ENCODE data around the gene CELF5.
A peak's percentile ranks its signal among the peaks of the same experiment; 100 is the strongest.

The CELF5 gene

GRCh38 chr19:3179739-3180293 is 44.6 kb upstream of the CELF5 start:
- DNase-seq (ENCODE audit: low read depth) = peak; percentile 59
- TF ChIP-seq, protein P1, sequence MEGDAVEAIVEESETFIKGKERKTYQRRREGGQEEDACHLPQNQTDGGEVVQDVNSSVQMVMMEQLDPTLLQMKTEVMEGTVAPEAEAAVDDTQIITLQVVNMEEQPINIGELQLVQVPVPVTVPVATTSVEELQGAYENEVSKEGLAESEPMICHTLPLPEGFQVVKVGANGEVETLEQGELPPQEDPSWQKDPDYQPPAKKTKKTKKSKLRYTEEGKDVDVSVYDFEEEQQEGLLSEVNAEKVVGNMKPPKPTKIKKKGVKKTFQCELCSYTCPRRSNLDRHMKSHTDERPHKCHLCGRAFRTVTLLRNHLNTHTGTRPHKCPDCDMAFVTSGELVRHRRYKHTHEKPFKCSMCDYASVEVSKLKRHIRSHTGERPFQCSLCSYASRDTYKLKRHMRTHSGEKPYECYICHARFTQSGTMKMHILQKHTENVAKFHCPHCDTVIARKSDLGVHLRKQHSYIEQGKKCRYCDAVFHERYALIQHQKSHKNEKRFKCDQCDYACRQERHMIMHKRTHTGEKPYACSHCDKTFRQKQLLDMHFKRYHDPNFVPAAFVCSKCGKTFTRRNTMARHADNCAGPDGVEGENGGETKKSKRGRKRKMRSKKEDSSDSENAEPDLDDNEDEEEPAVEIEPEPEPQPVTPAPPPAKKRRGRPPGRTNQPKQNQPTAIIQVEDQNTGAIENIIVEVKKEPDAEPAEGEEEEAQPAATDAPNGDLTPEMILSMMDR (IDR thresholded peaks at IDR 0.05; ENCODE audit: insufficient read depth, low read depth, low read length, missing control alignments) = no peak
- peak overlapping the region; percentile 80 for H3K4me3 ChIP-seq (ENCODE audit: low read depth, low read length)

- TF ChIP-seq, protein P1 (IDR thresholded peaks at IDR 0.05; ENCODE audit: insufficient read depth, low read depth, low read length, missing control alignments) = no peak
- no peak overlapping the region for H3K4me3 ChIP-seq (ENCODE audit: low read depth, low read length)
- no peak for DNase-seq (ENCODE audit: low read depth)
Observed at GRCh38 chr19:3183721-3184641, 40.5 kb upstream of the CELF5 start.

DNA sequence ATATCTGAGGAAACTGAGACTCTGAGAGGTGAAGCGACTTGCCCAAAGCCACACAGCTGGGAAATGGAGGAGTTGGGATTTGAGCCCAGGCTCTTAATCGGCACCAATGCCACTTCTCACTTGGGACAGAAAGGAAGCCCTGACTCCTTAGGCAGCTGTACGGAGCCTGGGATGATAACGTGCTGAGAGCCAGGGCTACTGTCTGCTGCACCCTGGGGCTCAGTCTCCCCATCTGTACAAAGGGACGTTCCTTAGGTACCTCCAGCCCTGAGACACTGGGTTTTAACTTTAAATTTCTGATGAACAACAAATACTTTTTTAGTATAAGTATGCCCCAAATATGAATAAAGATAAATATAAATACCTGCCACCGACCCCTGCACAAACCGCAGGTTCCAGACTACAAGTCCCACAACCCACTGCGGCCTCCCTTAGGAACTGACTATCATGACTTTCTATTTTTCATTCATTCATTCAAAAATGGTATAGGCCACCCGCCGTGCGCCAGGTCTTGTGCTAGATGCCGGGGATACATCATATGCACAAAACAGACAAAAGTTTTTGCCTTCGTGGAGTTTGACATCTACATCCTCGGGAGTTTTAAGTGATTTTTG is 39.5 kb upstream of the CELF5 start:
- peak overlapping the region; percentile 52 for H3K4me3 ChIP-seq (ENCODE audit: low read depth, low read length)
- DNase-seq (ENCODE audit: low read depth) = peak; percentile 78
- TF ChIP-seq, protein P1 (IDR thresholded peaks at IDR 0.05; ENCODE audit: insufficient read depth, low read depth, low read length, missing control alignments) = no peak

DNA sequence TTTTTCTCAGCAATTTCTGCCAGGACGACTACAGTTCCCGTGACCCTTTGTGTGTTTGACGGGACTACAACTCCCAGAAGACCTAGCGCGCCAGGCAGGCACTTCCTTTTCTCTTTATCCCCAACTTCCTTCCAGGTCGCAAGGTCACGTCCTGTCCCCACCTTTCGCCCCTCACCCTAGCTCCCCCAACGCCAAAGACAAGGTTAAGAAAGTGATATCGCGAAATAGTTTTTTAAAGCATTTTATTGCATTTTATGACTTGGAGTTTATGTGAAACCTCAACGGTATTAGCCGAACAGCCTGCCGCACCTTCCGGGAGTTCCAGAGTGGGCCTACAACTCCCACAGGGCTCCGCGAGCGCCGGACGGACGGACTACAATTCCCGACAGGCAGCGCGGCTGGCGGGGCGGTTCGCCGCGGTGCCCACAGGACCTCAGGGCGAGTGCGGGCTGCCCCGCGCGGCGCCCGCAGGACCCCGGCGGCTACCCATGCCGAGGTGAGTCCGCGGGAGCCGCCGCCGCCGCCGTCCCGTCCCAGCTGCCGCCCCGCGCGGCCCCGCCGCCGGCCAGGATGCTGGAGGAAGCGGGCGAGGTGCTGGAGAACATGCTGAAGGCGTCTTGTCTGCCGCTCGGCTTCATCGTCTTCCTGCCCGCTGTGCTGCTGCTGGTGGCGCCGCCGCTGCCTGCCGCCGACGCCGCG is 38.9 kb upstream of the CELF5 start, which contains the start of gene NCLN:
NCLN (plus strand) TSS at position 470 of the 699 bp plus-strand sequence; CDS start at position 571, 101 bp downstream.
- peak within 1 kb of the TSS; percentile 84 for H3K4me3 ChIP-seq (ENCODE audit: low read depth, low read length)
- DNase-seq (ENCODE audit: low read depth) = peak; percentile 96
- TF ChIP-seq, protein P1 (IDR thresholded peaks at IDR 0.05; ENCODE audit: insufficient read depth, low read depth, low read length, missing control alignments) = no peak

DNA sequence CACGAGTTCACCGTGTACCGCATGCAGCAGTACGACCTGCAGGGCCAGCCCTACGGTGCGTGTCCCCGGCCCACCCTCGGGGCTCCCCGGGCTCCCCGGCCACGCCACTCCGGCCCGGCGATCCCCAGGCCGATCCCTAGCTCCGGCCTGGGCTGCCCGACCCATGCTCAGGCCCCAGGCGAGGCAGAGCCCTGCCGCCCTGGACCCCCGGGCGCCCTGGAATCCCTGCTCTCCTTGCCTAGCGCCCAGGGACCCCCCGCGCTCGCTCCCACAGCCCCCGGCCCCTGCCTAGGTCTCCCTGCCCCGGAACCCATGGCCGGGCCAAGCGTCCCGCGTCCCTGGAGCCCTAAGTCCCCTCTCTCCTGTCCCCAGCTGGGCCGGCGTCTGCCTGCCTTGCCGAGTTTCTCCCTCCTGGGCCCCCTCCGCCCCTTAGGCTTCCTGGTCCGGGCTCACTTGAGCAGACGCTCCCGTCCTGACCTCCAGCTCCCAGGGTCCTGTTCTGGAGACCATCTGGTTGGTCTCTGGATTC is 38.2 kb upstream of the CELF5 start:
- peak overlapping the region; percentile 84 for H3K4me3 ChIP-seq (ENCODE audit: low read depth, low read length)

More for the DNA sequence above, 38.2 kb upstream of the CELF5 start:
- peak; percentile 36 for DNase-seq (ENCODE audit: low read depth)
- TF ChIP-seq, protein P1 (IDR thresholded peaks at IDR 0.05; ENCODE audit: insufficient read depth, low read depth, low read length, missing control alignments) = no peak

Data from GM12865 (cell line).